Measurements from ENCODE around the gene FARS2.

GRCh38 chr6:5670811-5671561, 409.7 kb downstream of the FARS2 start:
- no peak for TF ChIP-seq CTCF (optimal IDR thresholded peaks at IDR 0.05 in 1 of 3, IDR thresholded peaks at IDR 0.05 in 1 of 3, conservative IDR thresholded peaks at IDR 0.05 in 1 of 3; ENCODE audit: extremely low read depth in 1 of 3, insufficient read depth in 2 of 3, low read length in 3 of 3)
- TF ChIP-seq EZH2 (IDR thresholded peaks at IDR 0.05; ENCODE audit: low read length) = no peak
